GM12878 (cell line): ENCODE results near the gene RNU11. TPM values are rescaled to one million over a fixed set of nuclear protein-coding genes. Genes with fewer than 3 reads are reported as not detected.

Experiments
- CEBPB ChIP-seq, 2 experiments: fragments of 150-350 bp in 1 of 2; IDR thresholded peaks; 2 replicates each; pipeline ENCODE4 v1.6.1; 2012 to 2014; ENCODE audit warnings: low read depth in 2 of 2, low read length in 2 of 2, borderline replicate concordance in 1 of 2, inconsistent platforms in 1 of 2
- CHD1 ChIP-seq: IDR thresholded peaks from 2 replicates; pipeline ENCODE4 v1.6.1; 2012; ENCODE audit warnings: low read depth, low read length, improper control_type of control experiment
- CREM ChIP-seq: IDR thresholded peaks from 2 replicates; pipeline ENCODE4 v1.6.1; 2014; ENCODE audit warnings: antibody characterized with exemption, low read depth
- EZH2 ChIP-seq: IDR thresholded peaks from 2 replicates; pipeline ENCODE4 v1.6.1; 2012; ENCODE audit warnings: low read depth, mild to moderate bottlenecking, control low read depth, inconsistent platforms, low read length, borderline replicate concordance; ENCODE audit not compliant: control insufficient read depth
- FOS ChIP-seq: IDR thresholded peaks from 3 replicates; pipeline ENCODE4 v1.6.1; 2011; ENCODE audit warnings: borderline replicate concordance; ENCODE audit not compliant: insufficient read length; ENCODE audit errors: extremely low read depth
- HCFC1 ChIP-seq: fragments of 150-350 bp; IDR thresholded peaks from 2 replicates; pipeline ENCODE4 v1.6.1; 2014; ENCODE audit warnings: low read length
- HDAC2 ChIP-seq: fragments of 200-600 bp; sonication (generic); IDR thresholded peaks from 2 replicates; pipeline ENCODE4 v1.6.1; 2017
- MEF2A ChIP-seq: IDR thresholded peaks from 2 replicates; pipeline ENCODE4 v1.6.1; 2011; ENCODE audit warnings: low read depth, mild to moderate bottlenecking, low read length, moderate library complexity; ENCODE audit not compliant: insufficient read depth
- MEF2B ChIP-seq: fragments of 450-650 bp; IDR thresholded peaks from 2 replicates; pipeline ENCODE4 v1.6.1; 2018; ENCODE audit warnings: mild to moderate bottlenecking, moderate library complexity; ENCODE audit not compliant: partially characterized antibody, poor library complexity, severe bottlenecking
- MXI1 ChIP-seq: fragments of 150-350 bp; IDR thresholded peaks from 2 replicates; pipeline ENCODE4 v1.6.1; 2011; ENCODE audit warnings: low read depth, mild to moderate bottlenecking, inconsistent platforms, low read length, improper control_type of control experiment
- NFIC ChIP-seq: IDR thresholded peaks from 2 replicates; pipeline ENCODE4 v1.6.1; 2012; ENCODE audit warnings: low read depth, mild to moderate bottlenecking, inconsistent platforms, low read length, moderate library complexity
- PKNOX1 ChIP-seq: fragments of 450-650 bp; IDR thresholded peaks from 2 replicates; pipeline ENCODE4 v1.6.1; 2016; ENCODE audit warnings: mild to moderate bottlenecking
- POLR2AphosphoS2 ChIP-seq: IDR thresholded peaks from 2 replicates; pipeline ENCODE4 v1.6.1; 2011; ENCODE audit warnings: low read depth, mild to moderate bottlenecking, low read length, improper control_type of control experiment, moderate library complexity
- PRDM15 ChIP-seq: fragments of 450-650 bp; formaldehyde crosslinking; IDR thresholded peaks from 2 replicates; pipeline ENCODE4 v1.4.0; 2020; ENCODE audit warnings: mild to moderate bottlenecking, moderate library complexity
- RCOR1 ChIP-seq: conservative IDR thresholded peaks from 2 replicates; pipeline ENCODE4 v1.6.1; 2012; ENCODE audit warnings: low read depth, low read length, improper control_type of control experiment
- RELA ChIP-seq: fragments of 450-650 bp; IDR thresholded peaks from 2 replicates; pipeline ENCODE4 v1.8.0; 2014; ENCODE audit warnings: borderline replicate concordance; ENCODE audit not compliant: partially characterized antibody
- SIX5 ChIP-seq: IDR thresholded peaks from 2 replicates; pipeline ENCODE4 v1.6.1; 2011; ENCODE audit warnings: mild to moderate bottlenecking, low read depth, low read length, moderate library complexity; ENCODE audit not compliant: severe bottlenecking
- SPI1 ChIP-seq: IDR thresholded peaks from 2 replicates; pipeline ENCODE4 v1.6.1; 2011; ENCODE audit warnings: low read depth, mild to moderate bottlenecking, low read length, moderate library complexity, borderline replicate concordance; ENCODE audit not compliant: insufficient read depth
- SREBF1 ChIP-seq: IDR thresholded peaks from 2 replicates; pipeline ENCODE4 v1.6.1; 2012; ENCODE audit warnings: mild to moderate bottlenecking, low read length
- TARDBP ChIP-seq: IDR thresholded peaks from 2 replicates; pipeline ENCODE4 v1.6.1; 2016; ENCODE audit warnings: borderline replicate concordance
- USF1 ChIP-seq: IDR thresholded peaks from 2 replicates; pipeline ENCODE4 v1.6.1; 2011; ENCODE audit warnings: borderline replicate concordance, low read depth, mild to moderate bottlenecking, moderate library complexity, mixed read lengths, low read length; ENCODE audit not compliant: insufficient read depth; ENCODE audit errors: extremely low read length
- WRNIP1 ChIP-seq: IDR thresholded peaks from 2 replicates; pipeline ENCODE4 v1.6.1; 2011; ENCODE audit warnings: low read depth, low read length, improper control_type of control experiment, borderline replicate concordance
- ZBED1 ChIP-seq: IDR thresholded peaks from 2 replicates; pipeline ENCODE4 v1.6.1; 2016; ENCODE audit warnings: borderline replicate concordance
- ZNF207 ChIP-seq: fragments of 450-650 bp; IDR thresholded peaks from 2 replicates; pipeline ENCODE4 v1.6.1; 2014; ENCODE audit warnings: antibody characterized with exemption, mild to moderate bottlenecking, borderline replicate concordance
- ZZZ3 ChIP-seq: IDR thresholded peaks from 2 replicates; pipeline ENCODE4 v1.6.1; 2011; ENCODE audit warnings: low read depth; ENCODE audit not compliant: control insufficient read depth, insufficient read length
- polyA plus RNA-seq, 11 experiments: library from polyadenylated mRNA; depleted of rRNA in 4 of 11; unstranded in 6 of 11; stranded (reverse) in 5 of 11; fragments of >200 nt; fragmentation: Nextera tagmentation in 4 of 11; fragmentation: Illumina TruSeq in 1 of 11; extraction: Ambion mirVana in 4 of 11; extraction: Trizol in 1 of 11; gene quantifications; 1 replicate in 1 of 11; 2 replicates in 10 of 11; pipeline versions ENCODE4 v1.2.1 to v1.2.3, GENCODE V29; 2011 to 2016; ENCODE audit warnings: inconsistent platforms in 2 of 11, missing spikeins in 2 of 11, low read depth in 1 of 11
- total RNA-seq, 4 experiments: library from RNA; depleted of rRNA in 3 of 4; stranded (reverse); fragments of >200 nt in 3 of 4; fragmentation: Illumina TruSeq in 1 of 4; extraction: Trizol in 1 of 4; gene quantifications; 2 replicates each; pipeline versions ENCODE4 v1.2.1 to v1.2.3, GENCODE V29; 2013 to 2021

The RNU11 gene
- total and polyA plus RNA-seq, 10 of the 15 experiments (the other 5 are each of a cell fraction or from before 2014, with no cell fraction given) = under 0.01 TPM; not detected in 9

GRCh38 chr1:28642847-28643635 lies 5.4 kb upstream of the RNU11 start, which contains the start of gene TAF12 (continued):
- TF ChIP-seq PRDM15 (no peak), MEF2A (0 out of 2 replicates have a peak, but pooled peaks have one; percentile 10), HDAC2 (no peak), MXI1 (peak; percentile 99), CHD1 (no peak), HCFC1 (peak; percentile 67), NFIC (no peak), PKNOX1 (peak; percentile 94), CEBPB (IDR thresholded peaks at IDR 0.05; ENCODE audit: borderline replicate concordance in 1 of 2, low read depth in 2 of 2, low read length in 2 of 2) (no peak), ZNF207 (peak; percentile 91; the same call in 1 of the 2 replicates), SIX5 (peak; percentile 48), RCOR1 (no peak), ZBED1 (no peak; the same call in 1 of the 2 replicates), SPI1 (no peak), SREBF1 (no peak), WRNIP1 (no peak), USF1 (peak; percentile 82), RELA (peak; percentile 50), ZZZ3 (no peak), CREM (peak; percentile 60; the same call in 1 of the 2 replicates), EZH2 (no peak), MEF2B (no peak), FOS (no peak), TARDBP (peak; percentile 71; the same call in 1 of the 2 replicates), POLR2AphosphoS2 (peak; percentile 79)
